GM19372 (cell line): Measurements from ENCODE around the gene ST14.

Experiments used
- ATAC-seq: cut with Tn5 transposase; IDR thresholded peaks from one replicate; pipeline ENCODE4 v1.9.1; 2021; ENCODE audit warnings: mild to moderate bottlenecking, low read depth, moderate library complexity; ENCODE audit not compliant: unreplicated experiment

The ST14 gene

DNA sequence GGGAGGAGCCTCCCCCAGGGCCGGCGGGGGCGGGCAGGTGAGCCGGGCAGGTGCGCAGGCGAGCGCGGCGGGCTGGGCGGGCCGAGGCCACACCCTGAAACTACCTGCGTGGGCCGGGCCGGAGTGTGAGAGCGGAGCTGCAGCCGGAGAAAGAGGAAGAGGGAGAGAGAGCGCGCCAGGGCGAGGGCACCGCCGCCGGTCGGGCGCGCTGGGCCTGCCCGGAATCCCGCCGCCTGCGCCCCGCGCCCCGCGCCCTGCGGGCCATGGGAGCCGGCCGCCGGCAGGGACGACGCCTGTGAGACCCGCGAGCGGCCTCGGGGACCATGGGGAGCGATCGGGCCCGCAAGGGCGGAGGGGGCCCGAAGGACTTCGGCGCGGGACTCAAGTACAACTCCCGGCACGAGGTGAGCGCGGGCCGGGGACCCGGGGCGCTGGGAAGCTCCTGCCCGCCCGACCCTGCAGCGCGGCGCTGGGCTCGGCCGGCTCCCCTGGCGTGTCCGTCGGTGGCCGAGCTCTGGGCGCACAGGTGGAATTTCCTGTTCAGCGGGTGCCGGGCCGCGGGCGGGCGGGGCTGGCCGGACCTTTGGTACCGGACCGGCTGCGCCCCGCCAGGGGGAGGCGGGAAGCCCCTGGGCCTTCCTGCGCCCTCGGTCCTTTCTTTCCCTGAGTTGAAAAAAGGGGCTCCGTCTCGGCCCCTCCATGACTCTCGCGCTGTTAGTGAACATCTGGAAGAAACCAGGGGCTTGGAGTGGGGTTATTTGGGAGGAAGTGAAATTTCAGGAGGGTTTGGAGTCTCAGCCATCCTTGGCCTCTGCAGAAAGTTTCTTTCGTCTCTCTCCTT, at the start of gene ST14:
Gene ST14, plus strand, starts transcription at position 126 of the 841 bp plus-strand sequence. Its CDS starts 198 bp downstream, at position 324.
- no peak for ATAC-seq

DNA sequence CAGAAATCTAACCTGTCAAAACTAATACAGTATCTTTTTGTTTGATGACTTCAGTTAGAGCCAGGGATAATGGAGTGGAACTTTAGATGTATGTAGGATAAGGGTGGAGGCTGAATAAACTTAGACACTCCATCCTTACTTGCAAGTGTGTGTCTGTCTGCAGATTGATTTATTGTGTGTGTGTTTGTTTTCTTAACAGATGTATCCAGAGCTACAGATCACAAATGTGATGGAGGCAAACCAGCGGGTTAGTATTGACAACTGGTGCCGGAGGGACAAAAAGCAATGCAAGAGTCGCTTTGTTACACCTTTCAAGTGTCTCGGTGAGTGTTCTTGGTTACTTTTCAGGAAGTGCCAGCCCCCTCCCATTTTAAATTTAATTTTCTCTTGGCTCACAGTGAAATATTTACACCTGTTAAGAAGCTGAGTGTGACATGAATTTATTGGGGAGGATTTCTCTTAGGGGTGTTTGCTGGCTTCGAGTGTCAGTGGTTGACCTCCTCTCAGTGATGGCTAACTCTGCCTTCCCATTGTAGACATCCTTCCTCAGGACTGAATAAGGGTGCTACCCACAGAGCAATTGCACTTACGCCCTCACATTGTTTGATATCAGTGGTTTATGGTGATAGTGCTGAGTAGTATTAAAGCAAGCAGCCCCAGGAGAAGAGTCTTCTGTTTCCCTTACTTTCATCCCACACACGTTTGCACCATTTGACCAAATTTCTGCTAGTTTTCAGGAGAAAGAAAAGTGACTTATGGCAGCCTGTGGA, 49.1 kb upstream of the ST14 start:
- ATAC-seq, result no peak

DNA sequence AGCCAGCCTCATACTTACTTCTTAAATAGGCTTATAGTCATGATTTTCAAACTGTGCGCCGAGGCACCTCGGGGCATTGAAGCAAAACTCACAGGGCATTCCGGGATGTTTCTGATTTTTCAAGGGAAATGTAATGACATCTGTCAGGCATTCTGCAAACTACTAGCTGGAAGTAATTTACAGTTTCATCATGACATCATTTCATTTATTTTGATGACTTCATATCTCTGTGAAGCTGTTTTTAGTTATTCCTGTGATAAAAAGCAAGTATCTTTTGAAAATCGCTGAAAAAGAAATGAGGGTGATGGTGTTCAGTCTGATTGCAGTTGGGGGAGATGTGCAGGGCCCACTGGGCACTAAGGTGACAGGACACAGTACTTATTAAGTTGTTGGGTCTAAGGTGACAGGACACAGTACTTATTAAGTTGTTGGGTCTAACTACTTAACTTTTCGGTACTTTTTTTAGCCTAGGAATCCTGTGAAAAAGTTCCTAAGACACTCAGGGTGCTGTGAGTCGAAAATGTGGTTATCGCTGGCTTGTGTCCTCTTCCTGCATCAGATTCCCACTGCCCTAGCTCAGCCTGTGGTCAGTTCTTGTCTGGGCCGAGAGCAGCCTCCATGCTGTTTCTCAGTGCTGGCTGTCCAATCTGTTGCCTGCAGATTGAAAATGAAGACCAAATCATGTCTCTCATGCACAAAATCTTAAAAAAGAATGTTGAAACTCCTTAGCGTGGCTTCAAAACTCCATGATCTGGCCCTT, 47.3 kb upstream of the ST14 start:
- no peak for ATAC-seq

DNA sequence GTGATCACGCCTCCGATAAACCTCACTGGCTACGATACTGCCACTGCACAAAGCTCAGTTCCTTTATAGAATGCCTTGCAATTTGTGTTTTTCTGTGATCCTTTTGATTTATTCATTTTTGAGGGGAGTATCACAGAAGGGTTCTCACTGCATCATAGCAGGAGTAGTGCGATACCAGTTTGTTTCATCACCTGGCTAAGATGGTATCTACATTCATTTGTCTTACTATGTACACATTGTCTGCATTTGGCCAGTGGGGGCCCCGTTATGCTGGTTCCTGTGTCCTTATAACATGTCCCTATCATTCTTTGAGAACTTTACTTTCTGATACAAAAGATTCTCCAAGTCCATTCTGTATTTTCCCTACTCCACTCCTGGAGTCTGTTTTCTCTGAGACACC, 45.3 kb upstream of the ST14 start:
- ATAC-seq, result no peak

DNA sequence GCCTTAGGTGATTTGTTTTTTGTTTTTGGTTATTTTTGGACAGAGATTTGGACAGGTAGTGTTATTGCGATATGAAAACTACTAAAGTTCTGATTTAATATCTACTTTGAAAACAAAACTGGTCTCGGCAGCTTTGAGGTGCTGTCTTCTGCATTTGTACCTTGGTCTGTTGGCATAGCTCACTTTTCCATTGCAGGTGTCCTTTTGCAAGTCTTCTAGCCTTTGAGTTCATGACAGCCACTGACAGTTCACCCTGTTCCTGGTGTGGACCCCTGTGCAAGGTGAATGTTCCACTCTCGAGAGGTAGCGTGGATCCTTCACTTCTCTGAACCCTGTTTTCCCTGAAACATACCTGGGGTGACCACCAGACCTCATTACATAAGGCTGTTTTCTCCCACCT, 44.9 kb upstream of the ST14 start:
- no peak for ATAC-seq

DNA sequence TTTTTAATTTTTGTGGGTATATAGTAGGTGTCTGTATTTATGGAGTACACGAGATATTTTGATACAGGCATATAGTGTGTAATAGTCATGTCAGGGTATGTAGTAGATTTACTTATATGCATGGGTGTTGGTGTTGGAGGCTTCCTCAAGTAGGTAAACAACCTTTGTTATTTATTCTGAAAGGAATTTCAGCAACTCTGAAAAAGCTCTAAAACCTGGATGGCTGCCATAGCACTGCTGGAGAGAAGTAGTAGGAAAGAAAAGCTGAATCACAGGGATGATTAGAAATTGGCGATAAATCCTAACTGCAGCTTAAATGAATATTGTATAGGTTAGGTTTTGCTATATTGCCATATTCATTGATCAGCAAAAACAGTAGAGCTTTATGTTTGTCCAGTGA, 44.4 kb upstream of the ST14 start:
- ATAC-seq, result no peak

DNA sequence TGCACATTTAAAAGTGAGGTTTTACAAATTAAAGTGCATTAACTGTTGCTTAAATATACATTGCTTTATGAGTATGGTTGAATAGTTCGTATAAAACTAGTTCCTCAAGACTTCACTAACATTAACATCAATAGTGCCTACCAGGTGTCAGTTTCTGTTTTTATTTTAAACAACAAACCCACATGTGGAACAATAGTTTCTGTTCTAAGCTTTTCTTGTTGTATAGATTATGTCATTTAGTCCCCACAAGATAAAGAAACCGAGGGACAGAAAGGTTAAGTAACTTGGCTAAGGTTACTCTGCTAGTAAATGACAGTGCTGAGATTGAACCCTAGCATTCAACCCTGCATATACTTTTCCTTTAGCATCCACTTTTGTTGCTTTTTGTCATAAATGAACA, 41.4 kb upstream of the ST14 start:
- ATAC-seq, result peak; percentile 85

DNA sequence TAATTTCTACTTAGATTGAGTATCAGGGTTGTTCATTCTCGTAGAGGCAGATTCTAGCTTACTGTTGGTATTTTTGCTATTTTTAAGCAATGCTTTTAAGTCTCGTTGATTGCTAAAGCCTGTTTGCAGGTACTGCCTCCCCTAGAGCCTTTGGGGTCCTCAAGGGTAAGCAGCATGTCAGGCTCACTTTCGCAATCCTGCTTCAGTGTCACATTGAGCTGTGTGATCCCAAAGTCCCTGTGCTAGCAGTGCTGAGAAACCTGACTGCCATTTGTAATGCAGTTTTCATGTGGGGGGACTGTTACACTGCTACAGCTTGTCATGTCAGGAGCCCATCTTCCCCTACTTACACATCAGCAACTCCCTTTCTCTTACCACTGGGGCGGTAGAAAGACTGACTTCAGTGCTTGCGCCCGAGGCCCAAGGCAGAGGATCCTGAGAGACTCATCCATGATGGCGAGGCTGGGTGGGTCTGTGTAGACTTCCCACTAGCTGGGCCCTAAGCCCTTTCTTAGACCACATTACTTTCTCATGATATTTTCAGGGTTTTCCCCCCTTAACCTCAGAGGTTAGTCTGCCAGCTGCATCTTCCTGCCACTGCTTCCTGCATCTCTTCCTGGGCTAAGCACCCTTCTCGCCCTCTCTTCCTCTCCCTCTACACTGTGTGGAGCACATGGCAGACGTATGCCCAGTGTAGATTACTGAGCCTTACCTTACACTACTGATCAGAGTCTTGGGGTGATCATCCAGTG, 40.8 kb upstream of the ST14 start:
- ATAC-seq, result no peak

DNA sequence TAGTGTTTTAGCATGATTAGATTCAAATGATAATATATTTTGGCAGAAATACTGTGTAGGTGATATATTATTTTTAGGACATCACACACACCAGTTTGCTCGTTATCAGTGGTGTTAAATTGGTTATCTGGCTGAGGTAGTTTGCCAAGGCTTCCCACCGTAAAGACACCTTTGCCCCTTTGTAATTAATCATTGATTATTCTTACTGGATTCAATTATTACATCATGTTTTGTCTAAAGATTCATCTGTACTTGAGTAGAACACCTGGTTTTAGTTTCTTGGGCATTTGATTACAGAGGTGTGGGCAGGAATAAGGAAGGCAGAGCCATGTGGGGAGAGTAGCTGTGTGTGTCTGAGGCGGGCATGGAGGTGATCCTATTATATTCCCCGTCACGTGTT, 39.5 kb upstream of the ST14 start:
- ATAC-seq, result no peak

DNA sequence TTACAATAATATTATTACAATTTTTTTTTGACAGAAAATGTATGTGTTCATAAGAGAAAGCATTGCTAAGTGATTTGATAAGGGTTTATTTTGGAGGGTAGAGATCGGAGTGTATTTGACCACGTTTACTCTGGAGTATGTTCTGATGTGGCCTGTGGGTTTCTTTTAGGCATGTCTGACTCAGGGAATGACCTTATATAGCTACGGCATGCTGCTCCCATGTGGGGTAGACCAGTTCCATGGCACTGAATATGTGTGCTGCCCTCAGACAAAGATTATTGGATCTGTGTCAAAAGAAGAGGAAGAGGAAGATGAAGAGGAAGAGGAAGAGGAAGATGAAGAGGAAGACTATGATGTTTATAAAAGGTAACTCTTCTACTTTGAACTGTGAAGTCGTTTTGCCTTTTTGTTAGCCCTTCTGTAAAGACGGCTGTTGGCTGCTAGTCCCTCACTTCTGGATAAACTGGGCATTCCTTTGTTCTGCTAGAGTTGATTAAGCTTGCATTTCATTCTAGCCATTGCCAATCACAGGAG, 38.1 kb upstream of the ST14 start:
- ATAC-seq, result no peak

DNA sequence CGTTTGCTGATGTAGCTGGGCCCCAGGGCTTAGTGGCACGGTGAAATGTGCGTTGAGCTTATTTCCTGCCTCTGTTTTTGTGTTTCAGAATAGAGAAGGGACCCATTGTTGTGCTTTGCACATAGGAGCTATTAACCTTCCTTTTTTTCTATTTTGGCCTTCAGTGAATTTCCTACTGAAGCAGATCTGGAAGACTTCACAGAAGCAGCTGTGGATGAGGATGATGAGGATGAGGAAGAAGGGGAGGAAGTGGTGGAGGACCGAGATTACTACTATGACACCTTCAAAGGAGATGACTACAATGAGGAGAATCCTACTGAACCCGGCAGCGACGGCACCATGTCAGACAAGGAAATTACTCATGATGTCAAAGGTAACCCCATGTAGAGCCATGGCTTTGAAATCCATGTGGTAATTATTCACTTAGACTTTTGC, 37.4 kb upstream of the ST14 start:
- ATAC-seq, result no peak

DNA sequence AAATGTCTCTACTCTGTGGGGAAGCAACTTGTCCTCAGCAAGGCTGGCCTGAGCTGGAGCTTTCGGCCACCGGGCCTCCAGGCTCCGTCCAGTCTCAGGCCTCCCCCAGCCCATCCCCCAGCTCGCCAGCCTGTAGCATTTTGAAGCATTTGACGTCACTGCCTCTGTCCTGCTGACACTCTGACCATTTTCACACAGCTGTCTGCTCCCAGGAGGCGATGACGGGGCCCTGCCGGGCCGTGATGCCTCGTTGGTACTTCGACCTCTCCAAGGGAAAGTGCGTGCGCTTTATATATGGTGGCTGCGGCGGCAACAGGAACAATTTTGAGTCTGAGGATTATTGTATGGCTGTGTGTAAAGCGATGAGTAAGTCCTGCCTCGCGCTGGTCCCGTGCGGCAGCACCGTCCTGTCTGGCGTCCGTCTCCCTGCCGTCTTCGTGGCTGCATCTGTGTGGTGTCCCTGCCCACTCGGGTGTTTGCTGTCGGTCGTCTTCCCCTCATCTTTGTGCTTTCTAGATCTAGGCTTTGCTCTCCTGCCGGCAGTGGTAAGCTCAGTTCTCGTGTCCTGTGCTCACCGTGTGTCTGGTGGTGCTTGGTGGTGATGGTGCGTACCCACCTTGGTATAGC, 36.1 kb upstream of the ST14 start:
- no peak for ATAC-seq

DNA sequence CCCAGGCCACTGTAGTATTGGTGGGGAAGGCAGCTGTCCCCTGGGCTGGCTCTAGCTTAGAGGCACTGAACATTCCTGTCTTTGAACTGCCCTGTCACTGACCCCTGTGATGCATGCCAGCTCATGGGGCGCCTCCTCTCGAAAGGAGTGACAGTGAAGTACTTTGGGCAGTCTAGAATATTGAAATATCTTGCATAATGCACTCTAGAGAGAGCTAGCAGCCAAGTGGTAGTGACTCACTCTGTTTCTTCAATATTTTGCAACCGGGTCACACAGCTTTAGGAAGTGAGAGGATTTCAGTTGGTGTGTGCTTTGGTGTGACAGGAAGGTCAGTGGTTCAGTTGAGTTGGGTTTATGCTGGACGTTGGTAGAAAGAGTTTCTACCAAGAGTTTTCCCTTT, 35.5 kb upstream of the ST14 start:
- ATAC-seq, result no peak

DNA sequence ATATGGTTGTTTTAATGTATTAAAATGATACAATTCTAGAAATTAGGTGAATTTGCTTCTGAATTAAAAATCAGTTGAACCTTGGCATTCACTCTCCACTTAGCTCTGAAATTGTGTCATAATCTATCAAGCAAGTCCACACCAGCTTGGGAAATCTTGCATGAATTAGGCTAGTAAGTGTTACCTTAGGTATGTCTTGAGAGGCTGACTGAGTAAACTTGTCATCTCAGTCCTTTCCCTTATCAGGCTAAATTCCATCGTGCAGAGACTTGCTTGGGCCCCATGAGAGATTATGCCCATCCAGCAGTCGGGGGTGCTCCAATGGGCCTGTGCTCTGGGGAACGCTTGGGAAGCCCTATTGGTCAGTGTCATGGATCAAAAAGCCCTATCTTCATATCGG, 33.9 kb upstream of the ST14 start:
- no peak for ATAC-seq

DNA sequence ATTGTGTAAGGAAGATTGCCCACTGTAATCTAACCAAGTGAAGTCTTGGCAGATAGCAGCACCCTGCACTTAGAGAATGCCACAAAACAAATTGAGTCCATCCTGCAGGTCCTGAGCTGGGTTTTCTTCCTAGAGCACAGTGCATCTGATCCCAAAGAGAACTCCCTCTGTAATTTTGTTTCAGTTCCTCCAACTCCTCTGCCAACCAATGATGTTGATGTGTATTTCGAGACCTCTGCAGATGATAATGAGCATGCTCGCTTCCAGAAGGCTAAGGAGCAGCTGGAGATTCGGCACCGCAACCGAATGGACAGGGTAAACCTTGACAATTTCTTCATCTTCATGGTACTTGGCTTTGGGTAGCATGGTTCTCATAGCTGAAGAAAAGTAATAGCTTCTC, 33.1 kb upstream of the ST14 start:
- no peak for ATAC-seq

DNA sequence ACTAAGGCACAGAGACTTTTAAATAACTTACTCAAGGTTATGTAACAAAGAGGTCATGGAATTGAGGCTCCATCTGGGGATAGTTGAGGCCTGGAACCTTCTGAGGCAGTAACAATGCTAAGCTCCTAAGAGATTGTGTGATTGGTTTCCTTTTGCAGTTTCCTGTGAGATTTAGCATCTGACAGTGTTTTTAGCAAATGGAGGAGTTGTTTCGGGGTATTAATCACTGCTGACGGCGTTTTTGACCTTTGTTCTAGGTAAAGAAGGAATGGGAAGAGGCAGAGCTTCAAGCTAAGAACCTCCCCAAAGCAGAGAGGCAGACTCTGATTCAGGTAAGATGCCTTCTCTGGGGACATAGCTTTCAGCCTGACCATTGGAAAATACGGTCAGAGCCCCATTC, 32.1 kb upstream of the ST14 start:
- ATAC-seq, result no peak

DNA sequence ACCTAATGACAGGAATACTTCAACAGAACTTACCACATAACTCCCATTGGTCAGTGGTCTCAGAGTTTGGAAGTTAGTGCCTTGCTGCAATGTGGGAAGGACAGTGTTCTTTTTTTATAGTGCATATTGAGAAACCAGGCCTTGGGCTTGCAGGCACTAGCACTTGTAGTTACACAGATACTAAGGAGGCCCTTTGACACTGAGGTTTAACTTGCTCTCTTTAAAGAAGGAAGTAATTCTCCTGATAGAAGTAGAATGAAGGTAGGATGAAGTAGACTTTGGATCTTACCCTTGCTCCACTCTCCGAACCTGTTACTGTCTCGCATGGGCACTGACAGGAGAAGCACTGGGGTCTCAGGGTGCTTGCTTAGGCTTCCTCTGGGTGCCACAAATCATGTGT, 31.0 kb upstream of the ST14 start:
- no peak for ATAC-seq

DNA sequence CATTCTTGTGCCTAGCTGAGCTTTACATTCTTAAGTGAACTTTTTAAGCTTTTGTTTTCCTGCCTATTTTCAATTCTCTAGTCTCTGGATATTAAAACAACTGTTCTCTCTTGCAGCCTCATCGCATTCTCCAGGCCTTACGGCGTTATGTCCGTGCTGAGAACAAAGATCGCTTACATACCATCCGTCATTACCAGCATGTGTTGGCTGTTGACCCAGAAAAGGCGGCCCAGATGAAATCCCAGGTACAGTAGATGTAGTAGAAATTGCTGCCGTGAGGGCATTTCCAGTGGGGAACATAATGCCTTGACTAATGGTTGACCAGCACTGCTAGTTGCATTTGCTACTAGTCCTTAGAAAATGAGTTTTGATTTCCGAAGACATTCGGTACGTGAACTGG, 29.7 kb upstream of the ST14 start:
- no peak for ATAC-seq

DNA sequence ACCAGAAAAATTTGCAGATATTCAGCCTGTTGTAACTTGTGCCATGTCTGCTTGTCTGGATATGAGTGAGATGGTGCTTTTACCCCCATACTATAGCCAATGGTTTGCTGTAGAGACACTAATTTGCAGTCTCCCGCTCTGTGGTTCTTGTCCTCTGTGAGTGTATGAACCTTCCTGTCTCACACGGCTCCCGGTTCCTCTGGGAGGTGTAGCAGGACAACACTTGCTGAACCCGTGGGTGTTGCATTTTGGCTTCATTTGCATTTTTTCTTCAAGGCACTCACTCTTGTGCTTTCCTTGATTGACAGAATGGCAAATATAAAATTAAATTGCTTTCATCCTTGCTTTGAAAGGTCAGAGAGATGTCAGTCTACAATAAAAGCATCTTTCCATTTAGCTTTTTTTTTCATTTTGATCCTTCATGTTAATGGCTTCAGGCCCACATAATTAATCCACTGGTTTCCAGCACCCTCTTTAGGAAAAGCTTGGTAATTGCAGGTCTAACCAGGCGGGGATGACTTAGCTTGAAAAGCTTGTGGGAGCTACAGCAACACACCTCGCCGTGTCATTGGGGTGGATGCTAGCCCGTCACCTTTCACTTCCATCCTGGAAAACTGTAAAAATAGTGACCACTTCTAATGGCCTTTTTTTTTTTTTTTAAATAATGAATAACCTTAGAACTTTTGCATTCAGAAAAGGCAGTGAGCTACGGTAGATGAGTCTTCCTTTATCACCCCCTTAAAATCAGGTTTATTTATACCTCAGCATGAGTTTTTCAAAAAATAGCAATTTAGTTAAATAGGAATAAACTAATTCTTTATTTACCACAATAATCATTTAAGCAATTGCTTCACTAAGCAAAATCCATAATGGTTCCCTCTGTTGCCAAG, 27.4 kb upstream of the ST14 start:
- peak; percentile 80 for ATAC-seq
